Omental fat pad (tissue), 4 donors: ENCODE data around the gene TAF3. TPM values are rescaled to one million over a fixed set of nuclear protein-coding genes. Genes with fewer than 3 reads are reported as not detected.

Experiments used
- ATAC-seq: fragments of 150-250 bp; one replicate; pipeline ENCODE4 v1.9.1; 2016; ENCODE audit warnings: mild to moderate bottlenecking, moderate library complexity; ENCODE audit not compliant: low FRiP score
- DNase-seq: peaks from one replicate; pipeline ENCODE4 v3.0.0-alpha.2; 2019; ENCODE audit warnings: low spot score
- CTCF ChIP-seq, 3 donors: fragments of 450-650 bp; IDR thresholded peaks; one replicate each; pipeline ENCODE4 v1.5.1; 2016 to 2017; ENCODE audit warnings: antibody characterized with exemption in 3 of 3, mild to moderate bottlenecking in 3 of 3, moderate library complexity in 2 of 3
- total RNA-seq, 4 donors: library from RNA; depleted of rRNA; stranded (reverse); fragments of >200 nt; gene quantifications; one replicate each; pipeline ENCODE4 v1.1.0, GENCODE V29; 2016

TAF3 gene
- total RNA-seq, 4 donors from 2014 or later, result 4.9 to 8.8 (median 6.4) TPM

DNA sequence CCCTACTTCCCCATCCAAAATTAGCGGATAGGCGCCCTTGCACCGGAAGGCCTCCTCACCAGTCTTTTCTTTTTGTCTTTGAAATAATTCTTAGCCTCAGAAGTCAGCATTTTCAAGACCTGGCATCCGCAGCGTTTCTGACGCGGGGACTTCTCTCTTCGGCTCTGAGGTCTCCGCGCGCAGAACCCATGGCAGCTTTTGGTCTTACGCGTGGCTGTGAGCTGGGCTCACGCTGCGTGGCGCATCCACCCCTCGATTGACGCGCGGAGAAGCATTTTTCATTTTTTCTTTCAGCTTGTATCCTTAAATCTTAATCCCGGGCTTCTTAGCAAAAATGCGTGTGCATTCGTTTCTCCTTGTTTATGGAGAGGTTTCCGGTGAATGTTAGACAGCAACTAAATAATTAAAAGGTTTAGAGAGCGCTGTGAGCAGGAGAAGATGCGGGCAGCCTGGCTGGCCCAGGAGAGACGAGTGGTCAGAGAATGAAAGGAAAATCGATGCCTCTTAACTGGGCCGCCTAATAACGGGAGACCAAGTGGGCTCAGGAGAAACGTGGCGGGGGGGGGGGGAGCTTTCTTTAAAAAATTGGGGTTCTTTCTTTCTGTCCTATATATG, 234.1 kb downstream of the TAF3 start:
- DNase-seq (no peak), ATAC-seq (no peak)
- TF ChIP-seq CTCF (IDR thresholded peaks at IDR 0.05), result no peak

- DNase-seq (no peak), ATAC-seq (no peak)
- no peak for TF ChIP-seq CTCF (IDR thresholded peaks at IDR 0.05)
These were observed 234.7 kb downstream of the TAF3 start for GRCh38 chr10:8052956-8053445.

DNA sequence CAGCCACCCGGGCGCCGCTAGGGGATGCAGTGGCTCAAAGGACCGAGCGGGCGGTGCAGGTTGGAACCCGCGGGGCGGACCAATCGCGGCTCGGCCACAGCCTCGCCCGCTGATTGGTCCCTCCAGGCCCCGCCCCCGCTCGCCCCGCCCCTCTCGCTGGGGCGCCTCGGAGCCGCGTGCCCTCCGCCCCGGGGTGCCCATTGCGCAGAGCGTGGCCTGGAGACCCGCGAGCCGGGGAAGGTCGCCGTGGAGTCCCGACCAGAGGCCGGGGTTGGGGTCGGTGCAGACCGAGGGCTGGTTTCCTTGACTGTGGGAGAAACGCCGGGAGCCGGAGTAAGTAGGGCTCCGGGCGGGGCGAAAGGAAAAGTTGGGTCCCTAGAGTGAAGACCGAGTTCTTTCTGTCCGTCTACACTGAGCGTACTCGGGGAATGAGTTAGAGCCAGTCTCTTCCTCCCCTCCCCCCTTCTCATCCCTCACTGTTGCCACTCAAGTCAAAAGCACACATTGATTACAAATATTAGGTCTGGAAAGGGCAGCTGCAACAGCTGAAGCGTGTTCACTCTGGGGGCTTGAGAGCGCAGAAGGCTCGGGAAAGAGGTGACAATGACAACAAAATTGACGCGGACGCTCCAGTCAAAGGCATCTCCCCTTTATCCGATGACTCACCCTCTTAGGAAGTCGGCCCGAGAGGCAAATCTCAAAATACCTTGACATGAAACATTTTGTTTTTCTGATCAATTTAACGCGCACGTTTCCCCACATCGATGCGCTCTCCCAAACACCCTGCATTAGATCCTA, 235.3 kb downstream of the TAF3 start:
- peak; percentile 50 for DNase-seq
- ATAC-seq, result peak; percentile 57

GRCh38 chr10:8054244-8054493, 235.9 kb downstream of the TAF3 start:
- DNase-seq, result no peak
- ATAC-seq, result no peak
- TF ChIP-seq CTCF (IDR thresholded peaks at IDR 0.05), result no peak

More for the DNA sequence above, 235.3 kb downstream of the TAF3 start:
- peak in 1 of 3 donors; percentile 63 for TF ChIP-seq CTCF (IDR thresholded peaks at IDR 0.05)

- no peak for DNase-seq
- TF ChIP-seq CTCF (IDR thresholded peaks at IDR 0.05), result no peak
- no peak for ATAC-seq
These were observed 236.4 kb downstream of the TAF3 start, which contains the start of gene GATA3 for GRCh38 chr10:8054494-8055407. TSS of gene GATA3 (plus strand) at chr10:8054688. CDS start at chr10:8055656, 968 bp downstream.

GRCh38 chr10:8055420-8056349, 237.4 kb downstream of the TAF3 start:
- DNase-seq (no peak), ATAC-seq (no peak)

More at GRCh38 chr10:8055420-8056349, 237.4 kb downstream of the TAF3 start:
- no peak for TF ChIP-seq CTCF (IDR thresholded peaks at IDR 0.05)
